NCI-H345 treated with DMSO at 0.1 percent for 48 hours (cell line): ENCODE results near the gene UBP1.
A peak's percentile ranks its signal among the peaks of the same experiment; 100 is the strongest.
"Not testable (repeated sequence)": the region's sequence is repeated elsewhere in the genome, so short reads cannot be mapped to it uniquely, and the experiment has no call there.

Experiments used
- DNase-seq: peaks from one replicate; lab custom pipeline; 2025; ENCODE audit not compliant: unreplicated experiment; lab: John Stamatoyannopoulos, UW

UBP1 gene

GRCh38 chr3:33437556-33438283 lies 2.5 kb downstream of the UBP1 start:
- no peak for DNase-seq

GRCh38 chr3:33433843-33434242 lies 6.4 kb downstream of the UBP1 start:
- no peak for DNase-seq

- DNase-seq, result no peak
Measured at GRCh38 chr3:33430571-33430970, 9.6 kb downstream of the UBP1 start.

- no peak for DNase-seq
Measured at GRCh38 chr3:33430061-33430460, 10.1 kb downstream of the UBP1 start.

- DNase-seq, result not testable (repeated sequence)
Measured at GRCh38 chr3:33429306-33429705, 10.9 kb downstream of the UBP1 start.

- DNase-seq, result no peak
Measured at GRCh38 chr3:33428734-33429133, 11.5 kb downstream of the UBP1 start.

GRCh38 chr3:33426630-33427317 lies 13.4 kb downstream of the UBP1 start:
- no peak for DNase-seq

GRCh38 chr3:33426068-33426467 lies 14.1 kb downstream of the UBP1 start:
- DNase-seq, result peak; percentile 81

GRCh38 chr3:33425453-33425852 lies 14.8 kb downstream of the UBP1 start:
- no peak for DNase-seq

- no peak for DNase-seq
Measured at GRCh38 chr3:33424606-33425452, 15.4 kb downstream of the UBP1 start.

- no peak for DNase-seq
Measured at GRCh38 chr3:33420966-33421365, 19.2 kb downstream of the UBP1 start.

GRCh38 chr3:33419948-33420347 lies 20.3 kb downstream of the UBP1 start:
- DNase-seq, result no peak

GRCh38 chr3:33417066-33417673 lies 23.0 kb downstream of the UBP1 start:
- DNase-seq, result no peak

- not testable (repeated sequence) for DNase-seq
Measured at GRCh38 chr3:33410816-33411215, 29.4 kb downstream of the UBP1 start.

- no peak for DNase-seq
Measured at GRCh38 chr3:33403756-33404155, 36.4 kb downstream of the UBP1 start.

GRCh38 chr3:33402936-33403335 lies 37.3 kb downstream of the UBP1 start:
- no peak for DNase-seq

GRCh38 chr3:33401781-33402180 lies 38.4 kb downstream of the UBP1 start:
- DNase-seq, result no peak

- DNase-seq, result no peak
Measured at GRCh38 chr3:33398410-33398809, 41.8 kb downstream of the UBP1 start.

GRCh38 chr3:33395900-33396299 lies 44.3 kb downstream of the UBP1 start:
- DNase-seq, result no peak

- DNase-seq, result no peak
Measured at GRCh38 chr3:33394403-33395054, 45.7 kb downstream of the UBP1 start.

- DNase-seq, result no peak
Measured at GRCh38 chr3:33392703-33393125, 47.5 kb downstream of the UBP1 start.
